Muscle of leg (tissue), 11 donors: ENCODE data around the gene AATK. TPM values are rescaled to one million over a fixed set of nuclear protein-coding genes. Genes with fewer than 3 reads are reported as not detected.

ENCODE experiments used
- DNase-seq: peaks from one replicate; pipeline ENCODE4 v3.0.0; 2013
- H3K27ac ChIP-seq: one replicate; pipeline ENCODE4 v1.5.1; 2013; ENCODE audit warnings: mild to moderate bottlenecking, low read length, control low read depth
- H3K27me3 ChIP-seq: one replicate; pipeline ENCODE4 v1.6.1; 2013; ENCODE audit warnings: low read length; ENCODE audit not compliant: control insufficient read depth, insufficient read depth
- H3K36me3 ChIP-seq: one replicate; pipeline ENCODE4 v1.6.1; 2013; ENCODE audit warnings: low read length; ENCODE audit not compliant: control insufficient read depth, insufficient read depth
- H3K4me1 ChIP-seq: one replicate; pipeline ENCODE4 v1.6.1; 2013; ENCODE audit warnings: low read length; ENCODE audit not compliant: control insufficient read depth, insufficient read depth
- H3K4me3 ChIP-seq: one replicate; pipeline ENCODE4 v1.5.1; 2013; ENCODE audit warnings: low read length, control low read depth
- H3K9me3 ChIP-seq: replicated peaks from 2 replicates; pipeline ENCODE4 v1.6.1; 2013; ENCODE audit warnings: low read depth, low read length; ENCODE audit not compliant: control insufficient read depth
- WGBS: methylation state at CpG from one replicate; pipeline ENCODE4 v1.1.5; 2013; ENCODE audit warnings: missing lambda C conversion rate; ENCODE audit not compliant: insufficient coverage; 5-methylcytosine and 5-hydroxymethylcytosine counted together
- polyA plus RNA-seq, 8 donors: library from polyadenylated mRNA; unstranded; fragments of 120-200 nt; gene quantifications; one replicate each; pipeline versions ENCODE4 v1.2.1 to v1.2.3, GENCODE V29; 2013; ENCODE audit warnings: inconsistent platforms in 1 of 8, low replicate concordance in 1 of 8; ENCODE audit not compliant: insufficient read length in 8 of 8, insufficient read depth in 1 of 8
- total RNA-seq: library from RNA; stranded (reverse); fragments of 120-200 nt; gene quantifications from one replicate; pipeline ENCODE4 v1.2.4, GENCODE V29; 2013

AATK gene
- total and polyA plus RNA-seq, 9 donors, result 6.3 to 18.1 (median 9.6) TPM

DNA sequence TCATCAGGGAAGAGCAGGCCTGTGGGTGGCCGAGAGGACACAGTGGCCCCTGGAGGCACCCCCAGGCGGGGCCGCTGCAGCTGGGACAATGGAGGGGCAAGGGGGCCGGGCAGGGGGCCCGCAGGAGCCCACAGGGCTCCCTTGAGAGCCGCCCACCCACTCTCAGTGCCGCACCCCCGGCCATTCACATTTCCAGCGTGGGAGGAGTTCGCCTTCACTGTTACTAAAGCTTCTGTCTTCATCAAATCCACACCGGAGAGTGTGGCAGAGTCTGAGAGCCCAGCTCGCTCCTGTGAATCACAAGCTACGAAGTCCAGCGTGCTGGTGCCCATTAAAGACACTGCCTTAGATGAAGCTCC, 21.6 kb downstream of the AATK start:
- Histone ChIP-seq H3K9me3 (no peaks in the 10 kb centered on the region), H3K4me3 (no peak overlapping the region), H3K27me3 (peaks cover under 1% of the 10 kb centered on the region), H3K4me1 (peaks cover 13% of the 10 kb centered on the region), H3K36me3 (no peaks in the 10 kb centered on the region), H3K27ac (no peak overlapping the region)
- no peak for DNase-seq
- 76% methylated on average over 13 of the region's 14 CpGs for WGBS

DNA sequence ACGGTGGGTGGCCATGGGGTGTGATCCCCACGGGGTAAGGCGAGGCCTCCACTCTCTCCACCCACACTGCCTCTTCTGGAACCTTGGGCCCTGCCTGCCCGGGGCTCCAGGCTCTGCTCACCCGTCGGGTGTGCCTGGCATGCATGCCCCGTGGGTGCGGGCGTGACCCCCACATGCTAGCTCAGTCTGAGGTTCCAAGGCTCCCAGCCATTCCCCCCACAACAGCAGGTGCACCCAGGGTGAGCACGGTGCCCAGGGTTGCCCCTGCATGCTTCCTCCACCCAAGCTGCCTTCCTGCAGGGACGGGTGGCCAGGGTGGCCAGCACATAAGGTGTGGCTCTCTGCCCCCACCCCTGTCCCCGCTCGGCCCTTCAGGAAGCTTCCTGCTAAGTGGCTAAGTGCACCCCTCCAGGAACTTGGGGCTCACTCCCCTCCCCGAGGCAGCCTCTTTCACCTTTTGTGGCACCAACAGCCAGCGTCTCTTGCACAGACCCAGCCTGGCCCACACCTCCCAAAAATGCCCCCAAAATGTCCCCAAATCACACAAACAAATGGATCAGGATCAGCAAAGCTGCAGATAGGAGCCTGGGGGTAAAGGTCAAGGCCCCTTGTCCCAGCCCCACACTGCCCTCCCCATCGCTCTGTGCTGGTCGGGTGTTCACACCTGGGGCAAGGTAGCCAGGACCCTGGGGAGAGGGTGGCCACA, 22.2 kb downstream of the AATK start:
- no peak for DNase-seq
- no peak overlapping the region for H3K4me3 ChIP-seq
- peaks cover 13% of the 10 kb centered on the region for H3K4me1 ChIP-seq
- no peaks in the 10 kb centered on the region for H3K27me3 ChIP-seq
- 86% methylated on average over 13 of the region's 17 CpGs for WGBS
- H3K9me3 ChIP-seq, result no peaks in the 10 kb centered on the region
- H3K36me3 ChIP-seq, result no peaks in the 10 kb centered on the region
- no peak overlapping the region for H3K27ac ChIP-seq

DNA sequence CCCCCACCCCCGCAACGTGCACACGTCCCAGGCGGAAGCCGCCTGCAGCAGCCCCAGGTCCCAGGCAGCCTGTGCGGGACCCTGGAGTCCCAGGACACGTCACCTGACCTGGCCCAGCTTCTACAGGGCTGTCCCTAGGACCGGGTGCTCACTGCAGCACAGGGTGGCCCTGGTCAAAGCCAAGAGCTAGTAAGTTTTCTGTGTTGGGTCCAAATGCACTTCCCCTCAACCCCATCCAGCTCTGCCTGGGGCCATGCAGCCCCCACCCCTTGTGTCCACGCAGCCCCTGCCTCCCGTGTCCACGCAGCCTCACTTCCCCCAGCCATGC, 22.9 kb downstream of the AATK start:
- no peak overlapping the region for H3K4me3 ChIP-seq
- H3K27me3 ChIP-seq, result no peaks in the 10 kb centered on the region
- no peaks in the 10 kb centered on the region for H3K36me3 ChIP-seq
- no peaks in the 10 kb centered on the region for H3K9me3 ChIP-seq
- DNase-seq, result no peak
- no peak overlapping the region for H3K27ac ChIP-seq
- 30% methylated on average over 10 of the region's 11 CpGs for WGBS
- peaks cover 13% of the 10 kb centered on the region for H3K4me1 ChIP-seq

DNA sequence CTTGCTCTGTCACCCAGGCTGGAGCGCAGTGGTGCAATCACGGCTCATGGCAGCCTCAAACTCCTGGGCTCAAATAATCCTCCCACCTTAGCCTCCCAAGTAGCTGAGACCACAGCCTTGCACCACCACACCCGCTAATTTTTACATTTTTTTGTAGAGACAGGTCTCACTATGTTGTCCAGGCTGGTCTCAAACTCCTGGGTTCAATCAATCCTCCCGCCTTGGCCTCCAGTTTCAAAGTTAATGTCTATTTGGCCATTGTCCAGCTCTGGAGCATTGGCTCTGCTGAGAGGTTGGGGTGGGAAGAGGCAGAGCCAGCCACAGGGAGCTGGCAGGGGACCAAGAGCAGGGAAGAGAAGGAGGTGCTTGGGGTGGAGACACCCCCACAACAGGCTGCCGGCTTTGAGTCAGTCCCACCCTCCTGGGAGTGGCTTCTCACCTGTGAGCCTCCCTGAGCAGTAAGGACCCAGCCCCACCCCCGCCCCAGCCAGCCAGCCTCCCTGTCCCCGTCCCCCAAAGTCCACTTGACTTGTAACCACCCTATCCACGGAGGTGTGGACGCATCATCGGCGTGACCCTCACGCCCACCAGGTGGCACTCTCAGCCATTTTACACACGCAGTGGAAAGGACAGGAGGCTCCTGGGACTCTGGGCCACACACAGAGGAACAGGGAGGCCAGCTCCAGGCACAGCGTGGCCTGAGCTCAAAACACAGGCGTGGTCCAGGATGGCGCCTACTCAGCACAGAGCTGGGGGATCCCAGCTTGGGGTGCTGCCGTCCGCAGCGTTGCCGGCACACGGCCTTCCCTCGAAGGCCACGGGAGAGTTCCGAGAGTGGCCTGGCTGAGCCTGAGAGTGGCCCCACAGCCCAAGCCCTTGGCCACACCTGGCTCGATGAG, 23.5 kb downstream of the AATK start:
- 24% methylated on average over 22 of the region's 25 CpGs for WGBS
- Histone ChIP-seq H3K27ac (no peak overlapping the region), H3K9me3 (no peaks in the 10 kb centered on the region), H3K4me3 (no peak overlapping the region), H3K27me3 (no peaks in the 10 kb centered on the region), H3K36me3 (no peaks in the 10 kb centered on the region), H3K4me1 (peaks cover 13% of the 10 kb centered on the region)
- DNase-seq, result peak; percentile 90

DNA sequence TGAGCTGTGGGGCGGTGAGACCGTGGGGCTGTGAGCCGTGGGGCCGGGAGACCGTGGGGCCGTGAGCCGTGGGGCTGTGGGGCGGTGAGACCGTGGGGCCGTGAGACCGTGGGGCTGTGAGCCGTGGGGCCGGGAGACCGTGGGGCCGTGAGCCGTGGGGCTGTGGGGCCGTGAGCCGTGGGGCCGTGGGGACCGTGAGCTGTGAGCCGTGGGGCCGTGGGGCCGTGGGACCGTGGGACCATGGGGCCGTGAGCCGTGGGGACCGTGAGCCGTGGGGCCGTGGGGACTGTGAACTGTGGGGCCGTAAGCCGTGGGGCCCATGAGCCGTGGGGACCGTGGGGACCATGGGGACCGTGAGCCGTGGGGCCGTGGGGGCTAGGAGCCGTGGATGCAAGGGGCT, 25.3 kb downstream of the AATK start:
- Histone ChIP-seq H3K4me1 (peaks cover 17% of the 10 kb centered on the region), H3K36me3 (no peaks in the 10 kb centered on the region), H3K9me3 (no peaks in the 10 kb centered on the region), H3K4me3 (no peak overlapping the region), H3K27me3 (no peaks in the 10 kb centered on the region), H3K27ac (no peak overlapping the region)
- 92% methylated on average over 34 of the region's 37 CpGs for WGBS
- DNase-seq, result no peak

DNA sequence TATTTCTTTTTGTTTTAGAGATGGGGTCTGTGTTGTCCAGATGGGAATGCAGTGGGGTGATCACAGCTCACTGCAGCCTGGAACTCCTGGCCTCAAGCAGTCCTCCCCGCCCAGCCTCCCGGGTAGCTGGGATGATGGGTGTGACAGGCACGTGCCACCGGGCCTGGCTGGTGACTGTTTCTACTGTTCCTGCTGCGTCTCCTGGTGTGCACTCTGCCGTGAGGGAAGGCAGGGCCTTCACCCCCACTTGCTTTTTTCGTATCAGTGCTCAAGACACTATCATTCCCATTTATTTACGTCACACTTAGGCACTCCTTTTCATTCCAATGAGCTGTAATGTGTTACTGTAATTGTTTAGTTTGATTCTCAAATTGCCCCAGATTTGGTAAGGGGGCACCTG, 26.0 kb downstream of the AATK start:
- Histone ChIP-seq H3K27me3 (no peaks in the 10 kb centered on the region), H3K36me3 (no peaks in the 10 kb centered on the region), H3K9me3 (no peaks in the 10 kb centered on the region), H3K4me3 (no peak overlapping the region), H3K4me1 (peaks cover 18% of the 10 kb centered on the region), H3K27ac (no peak overlapping the region)
- WGBS, result 67% methylated on average over 4 of the region's 8 CpGs
- DNase-seq, result no peak

DNA sequence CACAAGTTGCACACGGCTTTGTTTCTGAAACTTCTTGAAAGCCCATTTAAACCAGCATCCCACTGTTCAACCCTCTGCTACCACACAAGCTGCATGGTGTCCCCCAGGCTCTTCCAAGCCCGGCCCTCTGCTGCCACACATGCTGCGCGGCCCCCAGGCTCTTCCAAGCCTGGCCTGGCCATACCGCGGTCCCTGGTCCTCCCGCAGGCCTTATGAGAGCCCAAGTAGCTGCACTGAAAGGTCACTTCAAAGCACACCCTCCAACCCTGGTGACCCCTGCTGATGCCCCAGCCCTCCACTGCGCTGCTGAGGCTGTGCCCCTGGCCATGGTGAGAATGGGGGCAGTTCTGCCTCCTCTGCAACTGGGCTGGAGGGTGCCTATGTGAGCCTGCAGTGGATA, 26.6 kb downstream of the AATK start:
- H3K9me3 ChIP-seq, result no peaks in the 10 kb centered on the region
- peaks cover 18% of the 10 kb centered on the region for H3K4me1 ChIP-seq
- WGBS, result 67% methylated on average over 8 of the region's 8 CpGs
- no peak overlapping the region for H3K27ac ChIP-seq
- H3K27me3 ChIP-seq, result no peaks in the 10 kb centered on the region
- no peak for DNase-seq
- no peak overlapping the region for H3K4me3 ChIP-seq
- no peaks in the 10 kb centered on the region for H3K36me3 ChIP-seq

DNA sequence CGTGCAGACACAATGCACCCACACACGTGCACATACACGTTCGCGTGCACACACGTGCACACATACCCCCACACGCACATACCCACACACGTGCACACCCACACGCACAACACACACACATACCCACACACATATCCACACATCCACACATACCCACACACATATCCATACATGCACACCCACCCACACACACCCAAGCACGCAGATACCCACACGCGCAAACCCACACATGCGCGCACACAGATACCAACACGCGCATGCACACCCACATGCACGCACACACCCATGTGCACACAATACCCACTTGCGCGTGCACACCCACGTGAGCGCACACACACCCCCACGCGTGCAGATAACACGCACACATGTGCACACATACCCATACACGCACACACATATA, 27.5 kb downstream of the AATK start:
- Histone ChIP-seq H3K4me3 (no peak overlapping the region), H3K9me3 (no peaks in the 10 kb centered on the region), H3K4me1 (peaks cover 18% of the 10 kb centered on the region), H3K27ac (no peak overlapping the region), H3K27me3 (no peaks in the 10 kb centered on the region), H3K36me3 (no peaks in the 10 kb centered on the region)
- DNase-seq, result no peak
- WGBS, result 94% methylated on average over 23 of the region's 25 CpGs

DNA sequence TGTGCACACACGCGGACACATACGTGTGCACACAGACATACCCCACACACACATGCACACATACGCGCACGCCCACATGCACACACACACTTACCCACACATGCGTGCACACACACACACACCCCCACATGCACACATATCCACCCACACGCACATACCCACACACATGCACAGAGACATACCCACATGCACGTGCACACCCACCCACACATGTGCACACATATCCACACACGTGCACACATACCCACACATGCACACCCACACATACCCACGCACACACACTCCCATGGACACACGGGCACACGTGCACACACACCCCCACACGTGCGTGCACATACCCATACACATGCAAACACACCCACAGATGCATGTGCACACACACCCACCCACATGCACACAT, 27.9 kb downstream of the AATK start:
- H3K4me3 ChIP-seq, result no peak overlapping the region
- no peak overlapping the region for H3K27ac ChIP-seq
- H3K4me1 ChIP-seq, result peaks cover 16% of the 10 kb centered on the region
- no peaks in the 10 kb centered on the region for H3K9me3 ChIP-seq
- 90% methylated on average over 15 of the region's 15 CpGs for WGBS
- no peaks in the 10 kb centered on the region for H3K27me3 ChIP-seq
- H3K36me3 ChIP-seq, result no peaks in the 10 kb centered on the region
- DNase-seq, result no peak

DNA sequence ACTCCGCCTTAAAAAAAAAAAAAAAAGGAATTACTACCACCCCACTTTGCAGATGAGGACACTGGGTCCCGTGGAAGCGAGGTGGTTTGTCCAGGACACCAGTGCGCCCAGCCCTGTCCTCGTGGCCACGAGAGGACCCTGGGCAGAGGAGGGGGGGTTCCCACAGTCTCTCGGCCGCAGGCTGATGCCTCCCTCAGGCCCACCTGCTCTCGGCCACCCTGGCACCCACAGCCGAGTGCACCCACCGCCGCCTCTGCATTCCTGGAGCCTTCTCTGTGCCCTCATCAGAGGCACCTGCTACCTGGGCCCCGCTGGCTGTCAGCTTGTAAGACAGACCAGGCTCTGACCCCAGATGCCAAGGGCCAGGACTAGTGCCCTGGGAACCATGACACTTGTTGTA, 28.8 kb downstream of the AATK start:
- Histone ChIP-seq H3K27me3 (no peaks in the 10 kb centered on the region), H3K4me3 (no peak overlapping the region), H3K9me3 (no peaks in the 10 kb centered on the region), H3K4me1 (peaks cover 8% of the 10 kb centered on the region), H3K36me3 (no peaks in the 10 kb centered on the region), H3K27ac (no peak overlapping the region)
- no peak for DNase-seq
- WGBS, result 86% methylated on average over 8 of the region's 13 CpGs
